NT2/D1 (cell line): ENCODE measurements around the gene NCBP2L.

Experiments
- DNase-seq: peaks from one replicate; pipeline ENCODE4 v3.0.0-alpha.2; 2011; ENCODE audit warnings: low read depth, low spot score
- H3K27me3 ChIP-seq: 2 replicates; pipeline ENCODE4 v1.6.0; 2011; ENCODE audit warnings: mild to moderate bottlenecking; ENCODE audit not compliant: insufficient read length, insufficient read depth
- H3K36me3 ChIP-seq: 2 replicates; pipeline ENCODE4 v1.6.1; 2011; ENCODE audit warnings: mild to moderate bottlenecking, low read length, mixed read lengths; ENCODE audit not compliant: insufficient read depth, insufficient read length
- H3K4me1 ChIP-seq: 2 replicates; pipeline ENCODE4 v1.5.1; 2011; ENCODE audit not compliant: insufficient read depth, insufficient read length
- H3K4me3 ChIP-seq: 2 replicates; pipeline ENCODE4 v1.5.1; 2011; ENCODE audit warnings: low read depth; ENCODE audit not compliant: insufficient read length
- H3K9ac ChIP-seq: 2 replicates; pipeline ENCODE4 v1.6.0; 2011; ENCODE audit warnings: low read depth; ENCODE audit not compliant: insufficient read length
- H3K9me3 ChIP-seq: 2 replicates; pipeline ENCODE4 v1.5.1; 2011; ENCODE audit warnings: mild to moderate bottlenecking, low read length; ENCODE audit not compliant: insufficient read depth
- SUZ12 ChIP-seq: IDR thresholded peaks from 2 replicates; pipeline ENCODE4 v1.6.1; 2011; ENCODE audit not compliant: insufficient read length, insufficient read depth; ENCODE audit errors: extremely low read depth
- YY1 ChIP-seq: IDR thresholded peaks from 2 replicates; pipeline ENCODE4 v1.6.1; 2011; ENCODE audit not compliant: insufficient read length, insufficient read depth
- ZNF274 ChIP-seq: IDR thresholded peaks from 2 replicates; pipeline ENCODE4 v1.6.1; 2011; ENCODE audit warnings: mild to moderate bottlenecking, low read depth, low read length

NCBP2L gene

GRCh38 chrX:107818900-107819521 is 41.5 kb downstream of the NCBP2L start:
- Histone ChIP-seq H3K9me3 (peaks cover 27% of the 10 kb centered on the region), H3K36me3 (no peaks in the 10 kb centered on the region), H3K4me1 (no peaks in the 10 kb centered on the region), H3K4me3 (no peak overlapping the region), H3K9ac (no peak overlapping the region), H3K27me3 (peaks cover 5% of the 10 kb centered on the region)
- no peak for TF ChIP-seq ZNF274
- TF ChIP-seq YY1, result no peak
- DNase-seq, result no peak

DNA sequence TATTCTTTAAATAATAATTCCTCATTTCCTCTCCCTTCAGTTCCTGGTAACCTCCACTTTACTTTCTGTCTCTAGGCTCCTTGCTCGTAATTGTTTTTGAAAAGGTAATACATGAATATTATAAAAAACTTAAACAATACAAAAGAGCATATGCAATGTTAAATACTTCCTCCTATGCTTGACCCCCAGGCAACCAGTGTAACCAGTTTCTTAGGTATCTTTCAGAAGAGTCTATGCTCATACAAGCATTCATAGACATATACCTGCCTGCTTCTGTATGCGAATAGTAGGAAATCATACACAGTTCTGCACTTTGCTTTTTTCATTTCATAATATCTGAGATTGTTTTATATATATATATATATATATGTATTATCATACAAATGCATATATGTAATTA is 45.5 kb downstream of the NCBP2L start:
- H3K27me3 ChIP-seq, result peaks cover 34% of the 10 kb centered on the region
- no peaks in the 10 kb centered on the region for H3K4me1 ChIP-seq
- no peak overlapping the region for H3K4me3 ChIP-seq
- DNase-seq, result no peak
- no peak overlapping the region for H3K9ac ChIP-seq
- no peaks in the 10 kb centered on the region for H3K36me3 ChIP-seq
- TF ChIP-seq YY1 (no peak), SUZ12 (no peak), ZNF274 (no peak)
- peaks cover 21% of the 10 kb centered on the region for H3K9me3 ChIP-seq

GRCh38 chrX:107823456-107823855 is 45.9 kb downstream of the NCBP2L start:
- H3K9me3 ChIP-seq, result peaks cover 17% of the 10 kb centered on the region; the same call in 1 of the 2 replicates
- no peaks in the 10 kb centered on the region for H3K36me3 ChIP-seq
- H3K4me1 ChIP-seq, result no peaks in the 10 kb centered on the region
- TF ChIP-seq SUZ12, result no peak
- TF ChIP-seq YY1, result no peak
- no peak for TF ChIP-seq ZNF274
- H3K9ac ChIP-seq, result no peak overlapping the region
- peaks cover 35% of the 10 kb centered on the region for H3K27me3 ChIP-seq
- DNase-seq, result no peak
- H3K4me3 ChIP-seq, result no peak overlapping the region

- H3K9ac ChIP-seq, result peak within 1 kb of the TSS; percentile 64
- H3K9me3 ChIP-seq, result no peaks in the 10 kb centered on the region
- H3K4me3 ChIP-seq, result peak within 1 kb of the TSS; percentile 54
- no peak for TF ChIP-seq SUZ12
- no peaks in the 10 kb centered on the region for H3K4me1 ChIP-seq
- no peak for DNase-seq
- no peaks in the 10 kb centered on the region for H3K36me3 ChIP-seq
- peaks cover 38% of the 10 kb centered on the region for H3K27me3 ChIP-seq
Measured at GRCh38 chrX:107825698-107826237, 48.2 kb downstream of the NCBP2L start, which contains the start of gene MID2. TSS of gene MID2 (plus strand) at chrX:107825866. CDS start at chrX:107826427, 561 bp downstream.

DNA sequence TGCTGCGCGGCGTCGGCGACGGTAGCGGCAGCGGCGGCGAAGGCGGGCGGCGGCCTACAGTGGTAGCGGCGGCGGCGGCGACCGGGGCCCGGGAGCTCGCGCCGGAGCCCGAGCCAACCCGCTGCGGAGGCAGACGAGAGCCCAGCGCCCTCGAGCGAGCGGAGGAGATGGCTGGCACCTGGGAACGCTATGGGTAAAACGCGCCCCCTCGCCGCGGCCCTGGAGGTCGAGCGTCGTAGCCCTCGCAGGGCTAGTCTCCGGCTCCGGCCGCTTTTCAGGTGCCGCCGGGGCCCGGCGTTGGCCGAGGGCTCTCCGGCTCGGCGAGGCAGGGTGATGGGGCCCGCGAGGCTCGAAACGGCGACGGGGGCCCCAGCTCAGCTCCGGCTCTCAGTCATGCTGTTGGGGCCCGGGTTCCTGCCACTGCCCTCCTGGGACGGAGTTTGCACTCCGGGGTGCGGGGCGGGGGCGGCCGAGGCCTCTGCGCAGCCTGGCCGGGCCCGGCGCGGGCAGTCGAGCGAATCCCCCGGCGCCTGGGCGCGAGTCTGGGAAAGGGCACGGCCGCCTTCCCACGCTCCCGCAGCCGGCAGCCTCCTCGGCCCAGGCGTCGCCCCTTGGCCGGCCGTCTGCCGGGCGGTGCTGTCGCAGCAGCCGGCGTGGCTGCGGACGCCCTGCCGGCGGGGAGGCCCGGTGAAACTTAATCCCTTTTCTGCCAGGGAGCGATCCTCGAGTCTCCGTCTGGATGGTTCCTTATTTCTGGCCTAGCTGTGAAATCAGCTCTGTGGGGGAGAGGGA is 48.9 kb downstream of the NCBP2L start:
- no peak for TF ChIP-seq ZNF274
- TF ChIP-seq YY1, result no peak
- TF ChIP-seq SUZ12, result no peak
- Histone ChIP-seq H3K9ac (peak overlapping the region; percentile 64), H3K36me3 (no peaks in the 10 kb centered on the region), H3K4me1 (no peaks in the 10 kb centered on the region), H3K9me3 (no peaks in the 10 kb centered on the region), H3K27me3 (peaks cover 38% of the 10 kb centered on the region), H3K4me3 (peak overlapping the region; percentile 54)
- DNase-seq, result no peak

- Histone ChIP-seq H3K9ac (no peak overlapping the region), H3K36me3 (no peaks in the 10 kb centered on the region), H3K4me3 (peak overlapping the region; percentile 54), H3K27me3 (peaks cover 38% of the 10 kb centered on the region), H3K4me1 (no peaks in the 10 kb centered on the region), H3K9me3 (no peaks in the 10 kb centered on the region)
- no peak for DNase-seq
- TF ChIP-seq SUZ12 (no peak), ZNF274 (no peak), YY1 (no peak)
Measured at GRCh38 chrX:107827030-107827831, 49.7 kb downstream of the NCBP2L start.

- no peak for DNase-seq
- Histone ChIP-seq H3K9ac (no peak overlapping the region), H3K4me3 (no peak overlapping the region), H3K4me1 (no peaks in the 10 kb centered on the region), H3K9me3 (no peaks in the 10 kb centered on the region), H3K27me3 (peaks cover 38% of the 10 kb centered on the region), H3K36me3 (no peaks in the 10 kb centered on the region)
- TF ChIP-seq ZNF274 (no peak), YY1 (no peak), SUZ12 (no peak)
Measured at GRCh38 chrX:107827852-107828251, 50.3 kb downstream of the NCBP2L start.
